AG04450 (cell line): ENCODE data around the gene PBX1. TPM values are rescaled to one million over a fixed set of nuclear protein-coding genes. Genes with fewer than 3 reads are reported as not detected.

Experiments used
- CTCF ChIA-PET: fragments of 300-600, 350-600 bp; formaldehyde crosslinking; extraction: SDS; loops from one replicate; lab custom pipeline; 2022; ENCODE audit warnings: antibody characterized with exemption, inconsistent platforms; lab: Charles Lee
- POLR2A ChIA-PET: fragments of 350-600 bp; formaldehyde crosslinking; extraction: SDS; loops from one replicate; lab custom pipeline; 2021; ENCODE audit warnings: antibody characterized with exemption, inconsistent platforms; lab: Yijun Ruan, JAX
- DNase-seq: peaks from one replicate; pipeline ENCODE4 v3.0.0-alpha.2; 2011; ENCODE audit warnings: low read depth, low spot score
- H3K27ac ChIP-seq: one replicate; pipeline ENCODE4 v1.5.1; 2012; ENCODE audit warnings: low read depth, low read length, control low read depth
- H3K27me3 ChIP-seq: one replicate; pipeline ENCODE4 v1.6.0; 2012; ENCODE audit warnings: low read length; ENCODE audit not compliant: control insufficient read depth, insufficient read depth
- H3K4me3 ChIP-seq: 2 replicates; pipeline ENCODE4 v1.5.1; 2011; ENCODE audit warnings: mild to moderate bottlenecking, low read depth, low read length, control low read depth
- H3K9me3 ChIP-seq: 2 replicates; pipeline ENCODE4 v1.5.1; 2012; ENCODE audit warnings: low read length; ENCODE audit not compliant: control insufficient read depth, insufficient read depth
- CTCF ChIP-seq: IDR thresholded peaks from 2 replicates; pipeline ENCODE4 v1.5.1; 2011; ENCODE audit warnings: low read depth, low read length, control low read depth, inconsistent platforms
- polyA plus RNA-seq: library from polyadenylated mRNA; depleted of rRNA; stranded (reverse); fragments of >200 nt; gene quantifications from 2 replicates; pipeline ENCODE4 v1.2.3, GENCODE V29; 2011

The PBX1 gene
- polyA plus RNA-seq, 1 experiment: 49.9 TPM

- Histone ChIP-seq H3K9me3 (no peaks in the 10 kb centered on the region), H3K4me3 (no peak overlapping the region), H3K27ac (no peak overlapping the region), H3K27me3 (no peaks in the 10 kb centered on the region)
- TF ChIP-seq CTCF: no peak
- CTCF ChIA-PET: no interaction called here
- POLR2A ChIA-PET: interaction anchor here (0.6 to 1.2 kb wide), 2 partner anchors 10 to 40 kb away, joined by 3 read pairs; no protein-coding TSS in a partner anchor
- no peak for DNase-seq
Measured at GRCh38 chr1:164709126-164709525, 150.1 kb downstream of the PBX1 start.

- TF ChIP-seq CTCF: no peak
- Histone ChIP-seq H3K4me3 (no peak overlapping the region), H3K9me3 (no peaks in the 10 kb centered on the region), H3K27me3 (no peaks in the 10 kb centered on the region), H3K27ac (no peak overlapping the region)
- POLR2A ChIA-PET: interaction anchor here (0.6 to 1.2 kb wide), 2 partner anchors 10 to 39 kb away, joined by 3 read pairs; no protein-coding TSS in a partner anchor
- CTCF ChIA-PET: no interaction called here
- no peak for DNase-seq
Measured at GRCh38 chr1:164709541-164710278, 150.7 kb downstream of the PBX1 start.

GRCh38 chr1:164712131-164713036, 153.4 kb downstream of the PBX1 start:
- ChIA-PET CTCF (interaction anchor here (0.5 to 1.0 kb wide), 3 partner anchors 75 to 1508 kb away, joined by 3 to 4 read pairs (median 3); no protein-coding TSS in a partner anchor), POLR2A (no interaction called here)
- Histone ChIP-seq H3K27ac (no peak overlapping the region), H3K27me3 (no peaks in the 10 kb centered on the region), H3K4me3 (no peak overlapping the region), H3K9me3 (no peaks in the 10 kb centered on the region)
- no peak for DNase-seq
- TF ChIP-seq CTCF: no peak

- CTCF ChIA-PET: no interaction called here
- H3K27ac ChIP-seq: no peak overlapping the region
Measured at GRCh38 chr1:164713456-164714207, 154.6 kb downstream of the PBX1 start.

More at GRCh38 chr1:164713456-164714207, 154.6 kb downstream of the PBX1 start:
- DNase-seq: no peak
- Histone ChIP-seq H3K4me3 (no peak overlapping the region), H3K9me3 (no peaks in the 10 kb centered on the region), H3K27me3 (no peaks in the 10 kb centered on the region)
- POLR2A ChIA-PET: no interaction called here
- TF ChIP-seq CTCF: no peak
